HL-60 (cell line): Measurements from ENCODE around the gene SNUPN.

ENCODE experiments used
- DNase-seq, 2 experiments: peaks; one replicate each; pipeline ENCODE4 v3.0.0-alpha.2; 2010 to 2020; ENCODE audit warnings: low read depth in 1 of 2, low spot score in 1 of 2
- H3K27ac ChIP-seq: fragments of 250-450 bp; sonication (Bioruptor Pico); replicated peaks from 2 replicates; pipeline ENCODE4 v1.5.1; 2020; ENCODE audit warnings: mild to moderate bottlenecking, moderate library complexity
- H3K27me3 ChIP-seq: fragments of 250-450 bp; sonication (Bioruptor Pico); 2 replicates; pipeline ENCODE4 v1.5.1; 2021; ENCODE audit warnings: mild to moderate bottlenecking, moderate library complexity; ENCODE audit not compliant: insufficient read depth, poor library complexity, severe bottlenecking
- H3K4me3 ChIP-seq: replicated peaks from 2 replicates; pipeline ENCODE4 v1.5.1; 2011; ENCODE audit warnings: mild to moderate bottlenecking, control low read depth, low read length; ENCODE audit not compliant: insufficient read depth
- GABPA ChIP-seq: IDR thresholded peaks from 2 replicates; pipeline ENCODE4 v1.6.1; 2012; ENCODE audit warnings: low read depth
- POLR2AphosphoS5 ChIP-seq: IDR thresholded peaks from 2 replicates; pipeline ENCODE4 v1.6.1; 2012; ENCODE audit warnings: low read depth
- SPI1 ChIP-seq: IDR thresholded peaks from 2 replicates; pipeline ENCODE4 v1.6.1; 2012; ENCODE audit warnings: low read depth, mild to moderate bottlenecking, borderline replicate concordance
- TF ChIP-seq, protein P1 (sequence below): IDR thresholded peaks from 2 replicates; pipeline ENCODE4 v1.6.1; 2012; ENCODE audit warnings: low read depth; ENCODE audit not compliant: insufficient replicate concordance
- TF ChIP-seq, protein P2 (sequence below): IDR thresholded peaks from one replicate; pipeline ENCODE4 v1.5.1; 2011; ENCODE audit warnings: low read length, control low read depth, inconsistent platforms; ENCODE audit not compliant: insufficient read depth

Gene SNUPN

DNA sequence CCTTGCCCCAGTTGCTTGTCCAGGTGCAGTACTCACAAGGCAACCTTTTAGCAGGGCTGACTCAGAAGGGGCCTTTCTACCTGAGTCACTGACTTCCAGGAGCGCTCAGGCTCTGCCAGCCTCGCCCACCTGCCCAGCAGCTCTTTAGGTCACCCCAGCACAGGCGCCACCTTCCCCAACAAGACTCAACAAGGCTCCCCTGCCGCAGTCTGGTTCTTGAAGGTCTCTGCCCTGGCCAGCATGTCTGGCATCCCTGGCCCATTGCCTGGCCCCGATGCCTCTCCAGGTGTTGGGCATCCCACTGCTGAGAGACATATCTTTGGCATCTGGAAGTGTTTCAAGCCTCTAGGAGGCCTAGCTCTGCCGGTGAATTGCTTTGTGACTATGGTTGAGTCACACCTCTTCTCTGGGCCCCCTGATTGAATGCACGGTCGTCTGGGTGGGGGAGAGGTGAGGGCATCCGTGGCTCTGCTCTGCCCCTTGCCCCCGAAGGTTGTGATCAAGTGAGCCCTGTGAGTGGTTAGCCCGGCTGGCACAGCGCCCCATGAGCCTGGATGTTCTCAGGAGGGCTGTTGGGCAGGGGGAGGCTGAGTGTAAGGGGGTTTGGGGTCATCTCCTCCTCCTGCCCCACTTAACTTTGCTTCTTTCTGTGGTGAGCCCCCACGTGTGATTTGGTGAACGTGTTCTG, 43.8 kb upstream of the SNUPN start:
- no peak for DNase-seq

DNA sequence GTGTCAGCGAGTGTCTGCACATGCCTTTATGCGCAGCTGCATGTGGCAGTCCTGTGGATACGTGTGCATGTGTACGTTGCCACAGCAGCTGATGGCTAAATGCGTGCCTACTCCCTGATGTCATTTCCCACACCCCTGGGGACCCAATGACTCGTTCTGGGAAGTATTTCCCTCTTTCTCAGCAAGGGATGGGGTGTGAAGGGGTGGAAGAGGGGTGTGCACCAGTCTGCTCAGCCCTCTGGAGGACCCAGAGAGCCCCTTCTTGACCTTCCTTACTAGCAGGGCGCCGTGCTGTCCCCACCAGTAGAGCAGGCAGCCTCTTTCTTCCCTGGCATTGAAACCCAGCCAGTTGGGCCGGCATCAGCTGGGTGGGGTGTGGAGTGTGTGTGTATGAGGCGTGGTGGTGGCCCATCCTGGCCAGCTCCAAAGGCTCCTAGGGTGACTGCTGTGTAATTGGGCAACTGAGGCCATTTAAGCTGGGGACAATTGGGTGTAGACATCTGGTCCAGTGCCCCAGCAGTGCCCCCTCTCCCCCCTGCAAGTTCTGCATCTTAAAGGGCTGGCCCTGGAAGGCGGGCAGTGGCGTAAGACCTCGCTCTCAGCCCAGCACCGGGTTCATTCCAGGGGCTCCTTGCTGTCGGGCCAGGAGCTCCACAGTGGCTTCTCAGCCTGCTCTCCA, 41.4 kb upstream of the SNUPN start:
- no peak overlapping the region for H3K4me3 ChIP-seq
- no peaks in the 10 kb centered on the region for H3K27me3 ChIP-seq
- DNase-seq: no peak
- TF ChIP-seq POLR2AphosphoS5 (no peak), SPI1 (no peak), GABPA (no peak)
- TF ChIP-seq, protein P1, sequence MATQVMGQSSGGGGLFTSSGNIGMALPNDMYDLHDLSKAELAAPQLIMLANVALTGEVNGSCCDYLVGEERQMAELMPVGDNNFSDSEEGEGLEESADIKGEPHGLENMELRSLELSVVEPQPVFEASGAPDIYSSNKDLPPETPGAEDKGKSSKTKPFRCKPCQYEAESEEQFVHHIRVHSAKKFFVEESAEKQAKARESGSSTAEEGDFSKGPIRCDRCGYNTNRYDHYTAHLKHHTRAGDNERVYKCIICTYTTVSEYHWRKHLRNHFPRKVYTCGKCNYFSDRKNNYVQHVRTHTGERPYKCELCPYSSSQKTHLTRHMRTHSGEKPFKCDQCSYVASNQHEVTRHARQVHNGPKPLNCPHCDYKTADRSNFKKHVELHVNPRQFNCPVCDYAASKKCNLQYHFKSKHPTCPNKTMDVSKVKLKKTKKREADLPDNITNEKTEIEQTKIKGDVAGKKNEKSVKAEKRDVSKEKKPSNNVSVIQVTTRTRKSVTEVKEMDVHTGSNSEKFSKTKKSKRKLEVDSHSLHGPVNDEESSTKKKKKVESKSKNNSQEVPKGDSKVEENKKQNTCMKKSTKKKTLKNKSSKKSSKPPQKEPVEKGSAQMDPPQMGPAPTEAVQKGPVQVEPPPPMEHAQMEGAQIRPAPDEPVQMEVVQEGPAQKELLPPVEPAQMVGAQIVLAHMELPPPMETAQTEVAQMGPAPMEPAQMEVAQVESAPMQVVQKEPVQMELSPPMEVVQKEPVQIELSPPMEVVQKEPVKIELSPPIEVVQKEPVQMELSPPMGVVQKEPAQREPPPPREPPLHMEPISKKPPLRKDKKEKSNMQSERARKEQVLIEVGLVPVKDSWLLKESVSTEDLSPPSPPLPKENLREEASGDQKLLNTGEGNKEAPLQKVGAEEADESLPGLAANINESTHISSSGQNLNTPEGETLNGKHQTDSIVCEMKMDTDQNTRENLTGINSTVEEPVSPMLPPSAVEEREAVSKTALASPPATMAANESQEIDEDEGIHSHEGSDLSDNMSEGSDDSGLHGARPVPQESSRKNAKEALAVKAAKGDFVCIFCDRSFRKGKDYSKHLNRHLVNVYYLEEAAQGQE: no peak
- no peak overlapping the region for H3K27ac ChIP-seq

More for the DNA sequence above, 43.8 kb upstream of the SNUPN start:
- Histone ChIP-seq H3K4me3 (no peak overlapping the region), H3K27me3 (no peaks in the 10 kb centered on the region), H3K27ac (no peak overlapping the region)
- TF ChIP-seq, protein P1: no peak
- TF ChIP-seq, protein P2, sequence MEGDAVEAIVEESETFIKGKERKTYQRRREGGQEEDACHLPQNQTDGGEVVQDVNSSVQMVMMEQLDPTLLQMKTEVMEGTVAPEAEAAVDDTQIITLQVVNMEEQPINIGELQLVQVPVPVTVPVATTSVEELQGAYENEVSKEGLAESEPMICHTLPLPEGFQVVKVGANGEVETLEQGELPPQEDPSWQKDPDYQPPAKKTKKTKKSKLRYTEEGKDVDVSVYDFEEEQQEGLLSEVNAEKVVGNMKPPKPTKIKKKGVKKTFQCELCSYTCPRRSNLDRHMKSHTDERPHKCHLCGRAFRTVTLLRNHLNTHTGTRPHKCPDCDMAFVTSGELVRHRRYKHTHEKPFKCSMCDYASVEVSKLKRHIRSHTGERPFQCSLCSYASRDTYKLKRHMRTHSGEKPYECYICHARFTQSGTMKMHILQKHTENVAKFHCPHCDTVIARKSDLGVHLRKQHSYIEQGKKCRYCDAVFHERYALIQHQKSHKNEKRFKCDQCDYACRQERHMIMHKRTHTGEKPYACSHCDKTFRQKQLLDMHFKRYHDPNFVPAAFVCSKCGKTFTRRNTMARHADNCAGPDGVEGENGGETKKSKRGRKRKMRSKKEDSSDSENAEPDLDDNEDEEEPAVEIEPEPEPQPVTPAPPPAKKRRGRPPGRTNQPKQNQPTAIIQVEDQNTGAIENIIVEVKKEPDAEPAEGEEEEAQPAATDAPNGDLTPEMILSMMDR: no peak
- TF ChIP-seq GABPA (no peak), SPI1 (no peak), POLR2AphosphoS5 (no peak)

DNA sequence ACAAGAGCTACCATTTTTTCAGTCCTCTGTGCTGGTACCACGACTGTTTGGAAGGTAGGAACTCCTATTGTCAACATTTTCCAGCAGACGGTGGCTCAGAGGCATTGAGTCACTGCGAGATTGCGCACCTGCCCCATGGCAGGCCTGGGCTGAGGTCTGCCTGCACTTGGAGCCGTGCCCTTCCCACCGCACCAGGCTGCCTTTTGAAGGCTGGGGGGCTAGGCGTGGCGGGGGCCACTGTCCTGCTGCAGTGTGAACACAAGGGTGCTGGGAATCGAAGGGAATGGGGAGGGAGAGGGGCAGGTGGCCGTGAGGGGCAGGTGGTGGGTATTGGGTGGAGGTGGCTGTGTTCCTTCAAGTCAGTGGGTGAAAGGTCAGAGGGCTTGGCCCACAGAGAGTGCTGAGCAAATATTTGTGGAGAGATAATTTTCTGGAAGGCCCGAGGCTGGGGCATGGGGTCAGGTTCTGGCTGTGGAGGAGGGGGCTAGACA, 38.5 kb upstream of the SNUPN start:
- DNase-seq: no peak
- no peak overlapping the region for H3K4me3 ChIP-seq
- no peaks in the 10 kb centered on the region for H3K27me3 ChIP-seq
- TF ChIP-seq, protein P1: no peak
- TF ChIP-seq SPI1: no peak
- H3K27ac ChIP-seq: no peak overlapping the region

DNA sequence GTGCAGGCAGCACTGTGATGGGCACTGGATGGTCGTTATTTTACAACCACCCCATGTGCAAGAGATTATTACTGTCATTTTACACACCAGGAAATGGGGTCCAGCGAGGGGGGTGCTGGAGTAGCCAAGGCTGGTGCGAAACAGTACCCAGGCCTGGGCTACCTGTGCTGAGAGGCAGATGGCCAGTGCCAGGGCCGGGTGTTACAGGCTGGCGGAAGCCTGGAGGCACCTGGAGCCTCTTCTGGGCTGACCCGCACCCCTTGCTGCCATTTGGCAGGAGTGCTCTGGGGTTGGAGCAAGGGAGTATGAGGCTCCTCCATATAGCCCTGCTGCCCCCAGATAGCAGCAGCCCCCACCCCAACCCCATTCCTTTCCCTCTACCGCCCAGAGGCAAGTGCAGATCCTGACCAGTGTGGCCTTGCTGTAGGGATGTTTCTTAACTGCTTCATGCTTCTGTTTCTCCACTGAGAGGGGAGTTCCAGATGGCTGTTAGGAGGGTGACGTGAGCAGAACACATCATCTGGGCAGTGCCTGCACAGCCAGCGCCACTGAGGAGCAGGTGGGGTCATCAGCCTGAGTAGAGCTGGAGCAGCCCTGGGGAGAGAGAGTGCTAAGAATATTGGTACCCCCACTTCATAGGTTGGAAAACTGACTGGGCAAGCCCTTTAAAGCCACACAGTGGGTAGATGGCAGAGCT, 37.4 kb upstream of the SNUPN start:
- TF ChIP-seq GABPA (no peak), SPI1 (no peak), POLR2AphosphoS5 (no peak)
- TF ChIP-seq, protein P2: no peak
- TF ChIP-seq, protein P1: no peak
- no peak for DNase-seq
- Histone ChIP-seq H3K4me3 (no peak overlapping the region), H3K27me3 (no peaks in the 10 kb centered on the region), H3K27ac (no peak overlapping the region)
